K562 (cell line): ENCODE data around the gene LMLN. TPM values are rescaled to one million over a fixed set of nuclear protein-coding genes. Genes with fewer than 3 reads are reported as not detected.
A peak's percentile ranks its signal among the peaks of the same experiment; 100 is the strongest.

ENCODE experiments used
- BCOR ChIP-seq: fragments of 450-650 bp; IDR thresholded peaks from 2 replicates; pipeline ENCODE4 v1.6.1; 2016
- ERF ChIP-seq: fragments of 450-650 bp; formaldehyde crosslinking; IDR thresholded peaks from 2 replicates; pipeline ENCODE4 v1.4.0; 2020; ENCODE audit warnings: mild to moderate bottlenecking, mixed read lengths
- KLF16 ChIP-seq: IDR thresholded peaks from 2 replicates; pipeline ENCODE4 v1.6.1; 2016; ENCODE audit warnings: antibody characterized with exemption
- MCM3 ChIP-seq: fragments of 450-650 bp; IDR thresholded peaks from 2 replicates; pipeline ENCODE4 v1.6.1; 2016
- NFE2L1 ChIP-seq: fragments of 450-650 bp; IDR thresholded peaks from 2 replicates; pipeline ENCODE4 v1.6.1; 2016; ENCODE audit warnings: missing genetic modification characterization, low read depth, mild to moderate bottlenecking, missing compliant biosample characterization, moderate library complexity, borderline replicate concordance
- SAP30 ChIP-seq: fragments of 200-600 bp; sonication (generic); IDR thresholded peaks from 2 replicates; pipeline ENCODE4 v1.6.1; 2012; ENCODE audit warnings: borderline replicate concordance, low read depth, mild to moderate bottlenecking, moderate library complexity, low read length, control low read depth, inconsistent platforms; ENCODE audit not compliant: insufficient read depth, poor library complexity, severe bottlenecking
- SMAD2 ChIP-seq: fragments of 150-350 bp; IDR thresholded peaks from 2 replicates; pipeline ENCODE4 v1.6.1; 2014; ENCODE audit warnings: low read depth, mild to moderate bottlenecking, low read length
- ZFP30 ChIP-seq: fragments of 250-450 bp; sonication (Bioruptor Pico); IDR thresholded peaks from 2 replicates; pipeline ENCODE4 v1.8.0; 2022; ENCODE audit warnings: moderate library complexity, mild to moderate bottlenecking, inconsistent platforms, borderline replicate concordance
- ZNF274 ChIP-seq: IDR thresholded peaks from 2 replicates; pipeline ENCODE4 v1.6.1; 2011; ENCODE audit warnings: low read depth, mild to moderate bottlenecking, low read length, moderate library complexity, borderline replicate concordance
- ZNF354B ChIP-seq: fragments of 250-450 bp; sonication (Bioruptor Pico); IDR thresholded peaks from 2 replicates; pipeline ENCODE4 v1.4.0; 2020
- ZNF431 ChIP-seq: sonication (generic); formaldehyde crosslinking; IDR thresholded peaks from 2 replicates; pipeline ENCODE4 v1.8.0; 2022; ENCODE audit warnings: mild to moderate bottlenecking, missing genetic modification reagents
- ZNF766 ChIP-seq: fragments of 200-800 bp; sonication (Bioruptor generic); conservative IDR thresholded peaks from 2 replicates; pipeline ENCODE4 v1.6.1; 2016; ENCODE audit warnings: missing genetic modification characterization, missing compliant biosample characterization
- polyA plus RNA-seq, 8 experiments: library from polyadenylated mRNA; depleted of rRNA in 4 of 8; stranded (reverse) in 5 of 8; unstranded in 3 of 8; fragments of >200 nt; fragmentation: Nextera tagmentation in 2 of 8; fragmentation: Illumina TruSeq in 1 of 8; extraction: Ambion mirVana in 2 of 8; extraction: Trizol in 1 of 8; gene quantifications; 2 replicates each; pipeline versions ENCODE4 v1.2.1 to v1.2.3, GENCODE V29; 2011 to 2014; ENCODE audit warnings: inconsistent platforms in 1 of 8, missing spikeins in 1 of 8
- total RNA-seq, 7 experiments: library from RNA; depleted of rRNA in 6 of 7; stranded (reverse); fragments of >200 nt in 6 of 7; fragmentation: Illumina TruSeq in 2 of 7; extraction: Trizol in 2 of 7; gene quantifications; 2 replicates each; pipeline versions ENCODE4 v1.2.1 to v1.2.3, GENCODE V29; 2011 to 2021; ENCODE audit warnings: low replicate concordance in 1 of 7
- TF ChIP-seq, protein P1 (sequence below): sonication (generic); formaldehyde crosslinking; IDR thresholded peaks from 2 replicates; pipeline ENCODE4 v1.8.0; 2022; ENCODE audit warnings: mild to moderate bottlenecking, missing genetic modification reagents
- TF ChIP-seq, protein P2 (sequence below), 2 experiments: fragments of 450-650 bp; IDR thresholded peaks; 2 replicates each; pipeline ENCODE4 v1.6.1; 2016

LMLN gene
- total and polyA plus RNA-seq, 9 of the 15 experiments (the other 6 are each of a cell fraction or from before 2014, with no cell fraction given) = 2.2 to 15.9 (median 6.9) TPM

GRCh38 chr3:197959891-197960693 lies at the start of gene LMLN (continued):
- TF ChIP-seq ZNF354B (no peak), ZNF274 (no peak), SAP30 (peak; percentile 92), MCM3 (no peak), ZFP30 (CRISPR knock-in tag) (no peak), ZNF766 (CRISPR knock-in tag) (no peak; the same call in 1 of the 2 replicates), KLF16 (no peak), ERF (no peak), ZNF431 (no peak), BCOR (no peak), SMAD2 (no peak), NFE2L1 (tag) (no peak)
- TF ChIP-seq, protein P1, sequence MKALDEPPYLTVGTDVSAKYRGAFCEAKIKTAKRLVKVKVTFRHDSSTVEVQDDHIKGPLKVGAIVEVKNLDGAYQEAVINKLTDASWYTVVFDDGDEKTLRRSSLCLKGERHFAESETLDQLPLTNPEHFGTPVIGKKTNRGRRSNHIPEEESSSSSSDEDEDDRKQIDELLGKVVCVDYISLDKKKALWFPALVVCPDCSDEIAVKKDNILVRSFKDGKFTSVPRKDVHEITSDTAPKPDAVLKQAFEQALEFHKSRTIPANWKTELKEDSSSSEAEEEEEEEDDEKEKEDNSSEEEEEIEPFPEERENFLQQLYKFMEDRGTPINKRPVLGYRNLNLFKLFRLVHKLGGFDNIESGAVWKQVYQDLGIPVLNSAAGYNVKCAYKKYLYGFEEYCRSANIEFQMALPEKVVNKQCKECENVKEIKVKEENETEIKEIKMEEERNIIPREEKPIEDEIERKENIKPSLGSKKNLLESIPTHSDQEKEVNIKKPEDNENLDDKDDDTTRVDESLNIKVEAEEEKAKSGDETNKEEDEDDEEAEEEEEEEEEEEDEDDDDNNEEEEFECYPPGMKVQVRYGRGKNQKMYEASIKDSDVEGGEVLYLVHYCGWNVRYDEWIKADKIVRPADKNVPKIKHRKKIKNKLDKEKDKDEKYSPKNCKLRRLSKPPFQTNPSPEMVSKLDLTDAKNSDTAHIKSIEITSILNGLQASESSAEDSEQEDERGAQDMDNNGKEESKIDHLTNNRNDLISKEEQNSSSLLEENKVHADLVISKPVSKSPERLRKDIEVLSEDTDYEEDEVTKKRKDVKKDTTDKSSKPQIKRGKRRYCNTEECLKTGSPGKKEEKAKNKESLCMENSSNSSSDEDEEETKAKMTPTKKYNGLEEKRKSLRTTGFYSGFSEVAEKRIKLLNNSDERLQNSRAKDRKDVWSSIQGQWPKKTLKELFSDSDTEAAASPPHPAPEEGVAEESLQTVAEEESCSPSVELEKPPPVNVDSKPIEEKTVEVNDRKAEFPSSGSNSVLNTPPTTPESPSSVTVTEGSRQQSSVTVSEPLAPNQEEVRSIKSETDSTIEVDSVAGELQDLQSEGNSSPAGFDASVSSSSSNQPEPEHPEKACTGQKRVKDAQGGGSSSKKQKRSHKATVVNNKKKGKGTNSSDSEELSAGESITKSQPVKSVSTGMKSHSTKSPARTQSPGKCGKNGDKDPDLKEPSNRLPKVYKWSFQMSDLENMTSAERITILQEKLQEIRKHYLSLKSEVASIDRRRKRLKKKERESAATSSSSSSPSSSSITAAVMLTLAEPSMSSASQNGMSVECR (CRISPR knock-in tag) = peak; percentile 96
- TF ChIP-seq, protein P2, sequence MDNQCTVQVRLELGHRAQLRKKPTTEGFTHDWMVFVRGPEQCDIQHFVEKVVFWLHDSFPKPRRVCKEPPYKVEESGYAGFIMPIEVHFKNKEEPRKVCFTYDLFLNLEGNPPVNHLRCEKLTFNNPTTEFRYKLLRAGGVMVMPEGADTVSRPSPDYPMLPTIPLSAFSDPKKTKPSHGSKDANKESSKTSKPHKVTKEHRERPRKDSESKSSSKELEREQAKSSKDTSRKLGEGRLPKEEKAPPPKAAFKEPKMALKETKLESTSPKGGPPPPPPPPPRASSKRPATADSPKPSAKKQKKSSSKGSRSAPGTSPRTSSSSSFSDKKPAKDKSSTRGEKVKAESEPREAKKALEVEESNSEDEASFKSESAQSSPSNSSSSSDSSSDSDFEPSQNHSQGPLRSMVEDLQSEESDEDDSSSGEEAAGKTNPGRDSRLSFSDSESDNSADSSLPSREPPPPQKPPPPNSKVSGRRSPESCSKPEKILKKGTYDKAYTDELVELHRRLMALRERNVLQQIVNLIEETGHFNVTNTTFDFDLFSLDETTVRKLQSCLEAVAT (IDR thresholded peaks at IDR 0.05) = peak; percentile 11 to 13; a peak in 1 of 4 replicates
